Measurements from ENCODE around the gene CSTPP1.
"Not testable (repeated sequence)": the region's sequence is repeated elsewhere in the genome, so short reads cannot be mapped to it uniquely, and the experiment has no call there.

The CSTPP1 gene

GRCh38 chr11:47099918-47100315 is 163.4 kb downstream of the CSTPP1 start:
- no peak for DNase-seq (ENCODE audit: low read depth)

DNA sequence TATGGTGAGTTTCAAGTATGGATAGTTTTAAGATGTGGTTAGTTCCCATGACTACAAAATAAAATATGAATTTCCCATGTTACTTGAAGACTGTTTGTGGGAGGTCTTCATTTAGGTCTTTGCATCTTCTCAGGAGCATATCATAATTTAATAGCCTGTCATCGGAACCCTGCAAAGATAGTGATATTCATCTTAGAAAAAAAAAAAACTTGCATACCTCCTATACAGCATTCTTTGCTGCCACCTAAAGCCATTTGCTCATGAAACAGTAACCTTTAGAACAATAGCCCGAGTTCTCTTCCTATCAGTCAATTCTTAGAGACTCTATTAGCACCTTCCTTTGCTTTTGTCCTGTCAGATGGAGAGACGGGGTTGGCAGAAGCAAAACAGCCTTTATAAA is 164.8 kb downstream of the CSTPP1 start:
- no peak for DNase-seq (ENCODE audit: low read depth)

GRCh38 chr11:47104261-47104950 is 167.8 kb downstream of the CSTPP1 start:
- peak; percentile 55 for DNase-seq (ENCODE audit: low read depth)

GRCh38 chr11:47105541-47105940 is 169.0 kb downstream of the CSTPP1 start:
- DNase-seq (ENCODE audit: low read depth): no peak

DNA sequence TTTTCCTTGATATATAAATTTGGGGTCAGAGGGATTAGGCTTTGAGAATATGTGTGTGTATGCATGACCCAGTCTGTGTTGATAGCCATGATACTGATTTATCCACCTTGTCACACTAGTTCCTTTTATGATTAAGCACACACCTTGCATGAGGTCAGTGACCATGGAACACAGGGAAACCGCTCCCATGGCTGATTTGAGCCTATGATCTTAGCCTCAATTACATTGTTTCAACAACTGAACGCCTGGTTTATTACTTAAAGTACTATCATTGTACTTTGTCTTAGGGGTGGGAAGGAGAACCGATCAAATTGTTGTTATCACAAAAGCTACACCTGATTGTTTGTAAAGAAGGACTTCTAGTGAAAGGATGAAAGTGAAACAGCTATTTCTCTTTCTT is 169.4 kb downstream of the CSTPP1 start:
- no peak for DNase-seq (ENCODE audit: low read depth)

DNA sequence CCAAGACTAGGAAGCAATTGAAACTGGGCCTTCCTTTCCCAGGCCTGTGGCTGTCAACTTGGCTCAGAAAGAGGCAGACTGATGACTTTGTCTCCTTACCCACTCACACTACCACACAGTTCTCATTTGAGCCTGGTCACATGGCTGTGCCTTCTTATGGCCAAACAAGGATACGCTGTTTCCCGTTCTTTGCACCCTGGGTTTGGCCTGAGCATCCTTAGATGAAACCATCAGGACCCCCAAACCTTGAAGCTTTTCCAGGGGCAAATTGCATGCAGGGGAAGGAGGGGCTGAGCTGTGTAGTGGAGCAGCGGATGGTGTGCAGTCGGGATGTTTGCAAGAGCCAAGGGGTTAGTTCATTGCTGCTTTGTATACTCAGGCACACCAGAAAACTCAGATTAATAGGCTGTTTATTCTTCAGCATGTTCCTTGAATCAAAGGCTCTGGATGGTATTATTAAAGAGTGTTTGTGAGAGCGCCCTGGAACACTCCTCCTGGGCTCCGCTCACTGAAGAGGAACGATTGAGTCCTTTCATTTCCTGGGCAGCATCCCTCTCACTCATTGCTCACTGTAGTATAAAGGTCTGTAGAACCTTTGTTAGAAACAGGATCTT is 170.3 kb downstream of the CSTPP1 start:
- no peak for DNase-seq (ENCODE audit: low read depth)

DNA sequence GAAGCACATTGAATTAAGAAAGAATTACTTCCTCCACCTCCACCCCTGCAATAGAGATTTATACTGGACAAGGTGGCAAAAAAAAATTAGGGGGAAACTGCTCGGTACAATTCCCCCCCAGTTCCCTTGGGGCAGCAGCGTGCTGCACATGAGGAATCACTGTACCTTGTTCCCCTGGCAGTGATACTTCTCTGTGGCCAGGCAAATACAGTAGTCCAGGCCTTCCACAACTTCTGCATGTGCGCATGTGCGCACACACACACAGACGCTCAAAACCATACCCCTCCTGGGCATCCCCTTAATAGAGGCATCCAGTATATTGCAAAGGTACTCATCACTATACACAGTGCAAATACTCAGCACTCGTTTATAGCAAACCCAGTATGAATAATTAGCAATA is 171.2 kb downstream of the CSTPP1 start:
- no peak for DNase-seq (ENCODE audit: low read depth)

DNA sequence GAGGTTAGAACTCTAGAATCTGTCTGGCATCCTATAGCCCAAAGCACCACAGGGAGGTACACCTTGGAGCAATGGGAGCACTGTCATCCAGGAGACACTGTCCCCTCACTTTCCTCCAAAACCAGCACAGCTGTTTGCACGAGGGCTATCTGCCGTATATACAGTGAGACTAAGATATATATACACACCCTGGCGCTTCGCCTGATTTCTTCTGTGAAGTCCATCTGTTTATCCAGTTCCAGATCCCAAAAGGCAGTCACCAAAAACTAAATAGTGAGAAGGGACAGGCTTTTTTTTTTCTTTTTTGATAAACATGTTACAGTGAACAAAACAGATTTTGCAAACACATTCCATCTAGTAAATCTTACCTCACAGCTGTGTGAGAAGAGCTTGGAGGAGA is 171.7 kb downstream of the CSTPP1 start:
- no peak for DNase-seq (ENCODE audit: low read depth)

DNA sequence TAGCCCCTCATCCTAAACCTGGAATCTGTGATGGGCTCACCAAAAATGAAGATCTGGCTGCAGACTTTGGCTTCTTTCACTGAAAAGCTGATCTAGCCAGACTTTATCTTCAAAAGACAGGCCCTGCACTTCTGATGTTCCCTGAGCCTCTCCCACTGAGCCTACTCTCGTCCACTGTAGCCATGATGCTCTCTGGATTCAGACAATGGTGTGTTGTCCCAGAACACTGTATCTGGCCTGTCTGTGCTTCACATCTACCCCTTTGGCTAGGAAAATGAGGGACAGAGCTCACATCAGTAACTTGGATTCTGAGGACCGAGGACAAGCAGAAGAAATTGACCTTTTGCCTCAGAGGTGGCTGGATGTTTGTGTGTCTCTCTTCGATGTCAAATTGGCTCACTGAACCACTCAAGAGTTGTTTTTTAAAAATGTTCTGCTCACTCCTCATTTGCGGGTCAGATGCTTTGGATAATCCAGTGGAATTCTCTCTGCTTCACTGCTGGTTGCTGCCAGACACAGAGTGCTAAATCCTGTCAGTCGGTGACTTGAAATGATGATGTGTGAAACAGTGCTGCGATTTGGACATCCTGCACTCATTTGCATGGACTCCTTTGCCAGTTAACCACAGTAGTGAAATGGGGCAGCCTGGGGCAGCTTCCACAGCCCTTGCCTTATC is 172.6 kb downstream of the CSTPP1 start:
- no peak for DNase-seq (ENCODE audit: low read depth)

DNA sequence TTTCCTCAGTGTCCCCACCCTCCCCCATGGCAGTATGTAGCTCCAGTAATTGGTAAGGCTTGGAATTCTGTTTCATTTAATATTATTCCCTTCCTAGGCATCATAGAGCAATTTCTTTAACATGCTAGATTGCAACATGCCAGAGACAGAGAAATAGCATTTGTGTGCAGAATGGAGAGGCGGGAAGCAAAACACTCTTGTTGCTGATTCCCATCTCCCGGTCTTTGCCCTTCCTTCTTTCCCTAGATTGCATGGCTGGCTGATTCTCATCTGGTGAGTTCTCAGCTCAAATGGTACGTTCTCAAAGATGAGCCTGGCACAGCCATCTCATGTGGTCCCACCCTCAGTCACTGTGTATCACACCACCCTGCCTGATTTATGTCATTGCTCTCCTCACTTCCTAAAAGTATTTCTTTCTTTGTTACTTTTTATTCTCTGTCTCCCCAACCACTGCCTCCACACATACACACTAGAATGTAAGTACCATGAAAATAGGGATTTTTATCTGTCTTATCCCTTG is 173.2 kb downstream of the CSTPP1 start:
- DNase-seq (ENCODE audit: low read depth): no peak

- no peak for DNase-seq (ENCODE audit: low read depth)
Measured at GRCh38 chr11:47111318-47111804, 174.8 kb downstream of the CSTPP1 start.

- DNase-seq (ENCODE audit: low read depth): not testable (repeated sequence)
Measured at GRCh38 chr11:47112941-47113340, 176.4 kb downstream of the CSTPP1 start.

DNA sequence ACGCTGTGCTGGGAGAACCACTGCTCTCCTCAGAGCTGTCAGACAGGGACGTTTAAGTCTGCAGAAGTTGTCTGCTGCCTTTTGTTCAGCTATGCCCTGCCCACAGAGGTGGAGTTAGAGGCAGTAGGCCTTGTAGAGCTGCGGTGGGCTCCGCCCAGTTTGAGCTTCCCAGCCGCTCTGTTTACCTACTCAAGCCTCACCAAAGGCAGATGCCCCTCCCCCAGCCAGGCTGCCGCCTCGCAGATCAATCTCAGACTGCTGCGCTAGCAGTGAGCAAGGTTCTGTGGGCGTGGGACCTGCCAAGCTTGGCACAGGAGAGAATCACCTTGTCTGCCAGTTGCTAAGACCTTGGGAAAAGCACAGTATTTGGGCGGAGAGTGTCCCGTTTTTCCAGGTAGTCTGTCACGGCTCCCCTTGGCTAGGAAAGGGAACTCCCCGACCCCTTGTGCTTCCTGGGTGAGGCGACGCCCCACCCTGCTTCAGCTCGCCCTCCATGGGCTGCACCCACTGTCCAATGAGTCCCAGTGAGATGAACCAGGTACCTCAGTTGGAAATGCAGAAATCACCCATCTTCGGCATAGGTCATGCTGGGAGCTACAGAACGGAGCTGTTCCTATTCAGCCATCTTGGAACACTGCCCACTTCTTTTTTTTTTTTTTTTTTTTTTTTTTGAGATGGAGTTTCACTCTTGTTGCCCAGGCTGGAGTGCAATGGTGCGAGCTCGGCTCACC is 182.6 kb downstream of the CSTPP1 start:
- DNase-seq (ENCODE audit: low read depth): not testable (repeated sequence)

DNA sequence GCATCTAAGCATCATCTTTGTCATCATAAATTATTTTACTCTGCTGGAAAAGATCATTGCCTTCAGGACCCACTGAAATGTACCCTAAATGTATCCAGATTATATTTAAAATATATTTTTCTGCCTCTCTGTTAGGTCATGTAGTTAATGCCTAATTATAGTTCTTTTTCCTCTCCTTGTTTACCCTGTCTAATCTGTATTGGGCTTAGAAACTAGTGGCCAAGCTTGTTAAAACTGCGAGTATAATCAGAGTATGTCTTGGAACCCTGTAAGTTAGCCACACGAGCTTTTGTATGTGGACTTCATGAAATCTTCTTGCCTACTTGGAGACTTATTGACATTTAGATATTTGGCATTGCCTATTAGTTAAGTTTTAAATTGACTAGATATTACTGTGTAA is 184.5 kb downstream of the CSTPP1 start:
- DNase-seq (ENCODE audit: low read depth): no peak

- DNase-seq (ENCODE audit: low read depth): no peak
Measured at GRCh38 chr11:47121731-47122130, 185.2 kb downstream of the CSTPP1 start.

DNA sequence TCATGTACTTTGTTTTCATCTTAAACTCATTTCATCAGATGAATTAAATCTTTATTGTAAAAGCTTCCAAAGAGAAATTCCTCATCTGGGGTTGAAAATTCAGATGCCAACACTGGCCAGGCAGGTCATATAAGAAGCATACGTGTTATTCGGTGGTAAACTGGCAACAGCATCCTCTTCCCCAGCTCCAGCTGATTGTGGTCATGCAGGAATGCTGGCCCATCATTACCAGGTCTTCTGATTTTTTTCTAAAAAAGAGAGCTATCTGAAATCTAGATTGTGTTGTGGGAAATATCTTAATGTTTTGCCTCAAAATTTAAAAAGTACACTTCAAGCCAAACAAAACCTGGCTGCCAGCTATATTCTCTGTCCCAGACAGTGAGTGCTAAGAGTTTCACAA is 186.5 kb downstream of the CSTPP1 start:
- no peak for DNase-seq (ENCODE audit: low read depth)

- no peak for DNase-seq (ENCODE audit: low read depth)
Measured at GRCh38 chr11:47124675-47125074, 188.1 kb downstream of the CSTPP1 start.

- no peak for DNase-seq (ENCODE audit: low read depth)
Measured at GRCh38 chr11:47125083-47125482, 188.5 kb downstream of the CSTPP1 start.

DNA sequence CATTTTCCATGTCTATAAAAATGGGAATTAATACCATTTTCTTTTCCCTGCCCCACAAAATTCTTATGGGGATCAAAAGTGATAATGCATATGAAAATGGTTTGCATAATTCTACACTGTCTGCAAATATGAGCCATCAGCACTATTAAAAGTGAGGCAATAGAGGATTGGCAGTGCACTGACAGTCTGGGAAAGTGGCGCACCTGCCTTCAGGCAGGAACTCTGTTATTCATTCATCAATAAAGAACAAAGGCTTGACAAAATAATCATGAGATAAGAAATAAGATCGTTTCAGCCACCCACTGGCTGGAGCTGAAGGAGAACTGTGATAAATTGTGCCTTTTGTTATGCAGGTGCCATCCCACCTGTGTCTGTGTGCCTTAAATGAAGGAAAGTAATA is 190.7 kb downstream of the CSTPP1 start:
- DNase-seq (ENCODE audit: low read depth): no peak

- no peak for DNase-seq (ENCODE audit: low read depth)
Measured at GRCh38 chr11:47130543-47130942, 194.0 kb downstream of the CSTPP1 start.

DNA sequence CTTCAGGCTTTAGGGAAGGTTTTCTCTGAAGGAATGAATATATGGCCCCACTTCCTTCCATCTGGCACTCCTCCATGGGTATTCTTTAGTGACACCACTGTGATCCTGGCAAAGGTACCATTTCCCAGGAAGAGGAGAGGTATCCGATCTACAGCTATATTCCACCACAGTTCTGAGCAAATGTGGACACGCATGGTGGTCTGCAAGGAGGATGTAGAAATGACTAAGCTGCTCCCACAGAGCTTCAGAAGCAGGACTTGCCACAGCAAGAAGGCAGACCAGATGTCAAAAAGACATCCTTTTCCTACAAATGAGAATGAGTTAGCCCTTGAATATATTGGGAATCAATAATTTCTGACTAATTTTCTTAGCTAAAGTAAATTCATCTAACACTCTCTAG is 194.6 kb downstream of the CSTPP1 start:
- no peak for DNase-seq (ENCODE audit: low read depth)

DNA sequence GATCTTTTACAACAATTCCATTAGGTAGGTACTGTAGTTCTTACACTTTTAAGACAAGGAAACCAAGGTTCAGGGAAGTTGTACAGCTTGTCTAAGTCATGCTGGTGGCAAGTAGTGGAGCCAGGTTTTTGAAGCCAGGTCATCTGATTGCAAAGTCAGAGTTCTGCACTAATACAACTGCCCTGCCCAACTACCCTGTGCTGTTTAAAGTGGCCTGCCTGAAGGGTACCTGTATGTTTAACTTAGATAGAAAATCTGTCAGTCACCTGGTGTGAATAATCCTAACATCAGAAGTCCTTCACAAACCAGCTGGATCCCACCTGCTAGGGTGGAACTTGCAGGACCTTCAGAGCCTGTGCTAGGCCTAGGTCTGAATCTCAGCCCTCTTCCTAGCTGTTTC is 195.9 kb downstream of the CSTPP1 start:
- no peak for DNase-seq (ENCODE audit: low read depth)
